Loucy (cell line): ENCODE results near the gene BRCA1.

ENCODE experiments used
- H2AFZ ChIP-seq: fragments of 200-600 bp; sonication (generic); 2 replicates; pipeline ENCODE4 v1.6.0; 2016; ENCODE audit warnings: antibody characterized with exemption, mild to moderate bottlenecking, low read length, moderate library complexity
- H3F3A ChIP-seq: fragments of 200-600 bp; 2 replicates; pipeline ENCODE4 v1.6.0; 2016; ENCODE audit warnings: antibody characterized with exemption, low read depth, mild to moderate bottlenecking
- H3K27me3 ChIP-seq: fragments of 200-600 bp; sonication (generic); 2 replicates; pipeline ENCODE4 v1.6.1; 2014; ENCODE audit warnings: low read length, mild to moderate bottlenecking; ENCODE audit not compliant: insufficient read depth, poor library complexity, severe bottlenecking
- H3K36me3 ChIP-seq: fragments of 200-600 bp; sonication (generic); 2 replicates; pipeline ENCODE4 v1.6.1; 2016; ENCODE audit warnings: low read length; ENCODE audit not compliant: insufficient read depth
- H3K4me1 ChIP-seq: fragments of 200-600 bp; sonication (generic); 2 replicates; pipeline ENCODE4 v1.5.1; 2014; ENCODE audit warnings: low read length, mild to moderate bottlenecking; ENCODE audit not compliant: insufficient read depth, poor library complexity, severe bottlenecking
- H3K4me2 ChIP-seq: fragments of 200-600 bp; sonication (generic); 2 replicates; pipeline ENCODE4 v1.6.0; 2014; ENCODE audit warnings: antibody characterized with exemption, low read length, low read depth, mild to moderate bottlenecking; ENCODE audit not compliant: poor library complexity, severe bottlenecking
- H3K4me3 ChIP-seq: fragments of 200-600 bp; sonication (generic); 2 replicates; pipeline ENCODE4 v1.5.1; 2014; ENCODE audit warnings: low read length, mild to moderate bottlenecking, mixed read lengths; ENCODE audit not compliant: poor library complexity, severe bottlenecking
- H3K79me2 ChIP-seq: fragments of 200-600 bp; sonication (generic); 2 replicates; pipeline ENCODE4 v1.6.1; 2014; ENCODE audit warnings: low read length; ENCODE audit not compliant: insufficient read depth
- H3K9ac ChIP-seq: fragments of 200-600 bp; sonication (generic); 2 replicates; pipeline ENCODE4 v1.6.0; 2014; ENCODE audit warnings: mild to moderate bottlenecking, low read depth, low read length, moderate library complexity; ENCODE audit not compliant: poor library complexity, severe bottlenecking
- H3K9me2 ChIP-seq: fragments of 200-600 bp; sonication (generic); replicated peaks from 2 replicates; pipeline ENCODE4 v1.6.1; 2016; ENCODE audit warnings: low read depth, low read length, mixed read lengths
- H3K9me3 ChIP-seq: fragments of 200-600 bp; sonication (generic); 2 replicates; pipeline ENCODE4 v1.6.1; 2014; ENCODE audit warnings: mild to moderate bottlenecking, antibody characterized with exemption, low read length, low read depth; ENCODE audit not compliant: insufficient read depth
- H4K20me1 ChIP-seq: fragments of 200-600 bp; sonication (generic); 2 replicates; pipeline ENCODE4 v1.6.0; 2014; ENCODE audit warnings: antibody characterized with exemption, low read length, mild to moderate bottlenecking; ENCODE audit not compliant: insufficient read depth, poor library complexity, severe bottlenecking
- EZH2phosphoT487 ChIP-seq: fragments of 200-600 bp; IDR thresholded peaks from 2 replicates; pipeline ENCODE4 v1.6.1; 2018; ENCODE audit warnings: antibody characterized with exemption, mild to moderate bottlenecking, moderate library complexity, borderline replicate concordance
- TF ChIP-seq, protein P1 (sequence below): fragments of 200-600 bp; sonication (generic); conservative IDR thresholded peaks from 2 replicates; pipeline ENCODE4 v1.5.1; 2014; ENCODE audit warnings: mild to moderate bottlenecking, antibody characterized with exemption, low read length

Gene BRCA1

DNA sequence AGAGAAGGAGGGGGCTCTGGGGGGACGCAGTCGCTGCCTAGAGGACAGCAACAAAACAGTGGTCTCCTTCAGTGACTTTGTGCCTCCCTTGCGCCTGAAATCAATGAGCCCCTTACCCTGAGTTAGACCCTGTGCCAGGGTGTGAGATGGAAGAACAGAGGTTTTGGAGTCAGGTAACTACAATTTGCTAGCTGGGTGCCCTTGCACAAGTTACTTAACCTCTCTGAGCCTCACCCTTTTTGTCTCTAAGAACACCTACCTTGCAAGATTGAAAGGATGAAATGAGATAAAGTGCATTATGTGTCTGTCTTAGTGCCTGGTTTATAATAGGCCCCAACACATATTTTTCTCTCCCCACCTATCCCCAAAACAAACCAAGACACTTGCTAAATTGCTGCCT, 90.3 kb downstream of the BRCA1 start:
- Histone ChIP-seq H3K4me1 (no peaks in the 10 kb centered on the region), H3K9me3 (no peaks in the 10 kb centered on the region), H3K4me3 (no peak overlapping the region), H4K20me1 (no peaks in the 10 kb centered on the region), H3K9ac (no peak overlapping the region), H3K36me3 (no peaks in the 10 kb centered on the region), H3F3A (no peaks in the 10 kb centered on the region), H3K79me2 (no peaks in the 10 kb centered on the region), H3K27me3 (no peaks in the 10 kb centered on the region), H3K4me2 (no peak overlapping the region), H2AFZ (no peak overlapping the region), H3K9me2 (no peaks in the 10 kb centered on the region)
- TF ChIP-seq, protein P1, sequence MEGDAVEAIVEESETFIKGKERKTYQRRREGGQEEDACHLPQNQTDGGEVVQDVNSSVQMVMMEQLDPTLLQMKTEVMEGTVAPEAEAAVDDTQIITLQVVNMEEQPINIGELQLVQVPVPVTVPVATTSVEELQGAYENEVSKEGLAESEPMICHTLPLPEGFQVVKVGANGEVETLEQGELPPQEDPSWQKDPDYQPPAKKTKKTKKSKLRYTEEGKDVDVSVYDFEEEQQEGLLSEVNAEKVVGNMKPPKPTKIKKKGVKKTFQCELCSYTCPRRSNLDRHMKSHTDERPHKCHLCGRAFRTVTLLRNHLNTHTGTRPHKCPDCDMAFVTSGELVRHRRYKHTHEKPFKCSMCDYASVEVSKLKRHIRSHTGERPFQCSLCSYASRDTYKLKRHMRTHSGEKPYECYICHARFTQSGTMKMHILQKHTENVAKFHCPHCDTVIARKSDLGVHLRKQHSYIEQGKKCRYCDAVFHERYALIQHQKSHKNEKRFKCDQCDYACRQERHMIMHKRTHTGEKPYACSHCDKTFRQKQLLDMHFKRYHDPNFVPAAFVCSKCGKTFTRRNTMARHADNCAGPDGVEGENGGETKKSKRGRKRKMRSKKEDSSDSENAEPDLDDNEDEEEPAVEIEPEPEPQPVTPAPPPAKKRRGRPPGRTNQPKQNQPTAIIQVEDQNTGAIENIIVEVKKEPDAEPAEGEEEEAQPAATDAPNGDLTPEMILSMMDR: no peak
- no peak for TF ChIP-seq EZH2phosphoT487

DNA sequence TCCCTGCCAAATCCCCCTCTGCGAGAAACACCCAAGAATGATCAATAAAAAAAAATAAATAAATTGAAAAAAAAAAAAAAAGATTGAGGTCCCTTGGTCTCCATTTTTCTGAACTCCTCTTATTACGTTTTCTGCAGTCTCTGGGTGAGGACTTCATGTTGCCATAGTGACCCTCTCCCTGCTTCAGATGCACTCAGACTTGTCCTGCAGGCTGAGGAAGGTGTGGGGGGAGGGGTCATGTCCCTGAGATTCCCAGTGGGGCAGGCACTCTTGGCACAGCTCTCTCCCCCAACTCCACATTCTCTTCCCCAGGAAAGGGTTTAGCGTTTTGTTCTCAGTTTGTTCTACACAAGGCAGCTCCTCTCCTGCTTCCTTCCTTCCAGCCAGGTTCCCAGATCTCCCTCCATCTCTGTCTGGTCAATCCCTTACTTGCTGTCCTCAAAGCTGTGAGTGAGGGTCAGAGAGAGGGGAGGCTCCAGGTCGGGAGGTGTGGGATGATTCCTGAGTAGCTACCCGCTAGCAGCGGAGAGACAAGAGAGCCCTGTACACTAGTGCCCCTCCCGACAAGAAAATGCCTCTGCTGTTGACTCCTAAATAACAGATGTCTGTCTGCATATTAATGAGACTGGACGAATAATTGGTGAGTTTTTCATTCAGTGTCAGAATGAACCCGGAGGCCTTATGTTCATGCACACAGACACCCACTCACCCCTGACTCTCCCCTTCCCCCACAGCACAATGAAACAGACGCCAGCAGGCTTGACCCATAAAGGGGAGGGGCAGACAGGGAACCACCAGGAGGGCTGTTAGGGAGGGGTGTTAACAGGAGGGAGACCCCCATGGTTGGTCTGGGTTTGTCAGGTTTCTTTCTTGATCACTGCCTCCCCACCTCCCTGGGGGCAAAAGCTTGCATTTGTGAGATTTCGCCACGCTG, 90.9 kb downstream of the BRCA1 start:
- Histone ChIP-seq H2AFZ (no peak overlapping the region), H3F3A (no peaks in the 10 kb centered on the region), H3K9ac (no peak overlapping the region), H3K4me1 (no peaks in the 10 kb centered on the region), H3K4me2 (no peak overlapping the region), H4K20me1 (no peaks in the 10 kb centered on the region), H3K27me3 (no peaks in the 10 kb centered on the region), H3K79me2 (no peaks in the 10 kb centered on the region), H3K9me3 (no peaks in the 10 kb centered on the region), H3K9me2 (no peaks in the 10 kb centered on the region), H3K36me3 (no peaks in the 10 kb centered on the region), H3K4me3 (no peak overlapping the region)
- TF ChIP-seq, protein P1: no peak
- TF ChIP-seq EZH2phosphoT487: no peak

DNA sequence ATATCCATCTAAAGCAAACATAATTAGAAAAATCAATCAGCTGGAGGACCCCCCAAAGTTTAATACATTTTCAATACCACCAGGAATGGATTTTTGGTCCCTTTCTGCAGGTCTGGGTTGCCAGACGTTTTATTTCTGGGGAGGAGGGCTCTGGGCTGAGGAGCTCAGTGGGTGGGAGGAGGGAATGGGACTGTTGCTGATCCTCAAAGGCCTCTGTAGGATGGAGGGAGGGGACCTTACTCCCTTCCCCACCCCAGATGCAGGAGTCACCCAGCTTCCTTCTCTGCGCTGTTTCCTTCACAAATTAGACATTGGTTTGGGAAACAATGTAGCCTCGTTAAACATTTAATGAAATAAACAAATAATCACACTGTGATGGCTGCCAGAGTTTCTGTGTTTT, 93.5 kb downstream of the BRCA1 start:
- peaks cover 4% of the 10 kb centered on the region for H3K4me1 ChIP-seq
- no peak overlapping the region for H3K4me2 ChIP-seq
- no peaks in the 10 kb centered on the region for H3K9me3 ChIP-seq
- H3K36me3 ChIP-seq: no peaks in the 10 kb centered on the region
- H3K4me3 ChIP-seq: no peak overlapping the region
- no peak overlapping the region for H3K9ac ChIP-seq
- no peaks in the 10 kb centered on the region for H3K27me3 ChIP-seq
- H3K79me2 ChIP-seq: no peaks in the 10 kb centered on the region
- H2AFZ ChIP-seq: no peak overlapping the region
- no peaks in the 10 kb centered on the region for H4K20me1 ChIP-seq
- H3K9me2 ChIP-seq: no peaks in the 10 kb centered on the region
- H3F3A ChIP-seq: 0 out of 2 replicates have a peak, but pooled peaks cover under 1% of the 10 kb centered on the region
- TF ChIP-seq EZH2phosphoT487: no peak
- TF ChIP-seq, protein P1: no peak
